HCT116 (cell line): ENCODE data around the gene MAPKAPK5. TPM values are rescaled to one million over a fixed set of nuclear protein-coding genes. Genes with fewer than 3 reads are reported as not detected.

Experiments used
- ATAC-seq: fragments of 200-7000 bp; cut with Tn5 transposase; 2 replicates; pipeline ENCODE4 v1.9.1; 2020; ENCODE audit warnings: mild to moderate bottlenecking, moderate library complexity
- BruUV-seq: library from RNA; stranded (reverse); fragments of 400-500 nt; replicated peaks from 2 replicates; lab custom pipeline; 2021; lab: Mats Ljungman, UMichigan
- CTCF ChIA-PET: fragments of 300-600 bp; sonication (Branson Sonifier 250); formaldehyde crosslinking; loops from one replicate; lab custom pipeline; 2021; ENCODE audit warnings: antibody characterized with exemption; lab: Charles Lee
- POLR2A ChIA-PET: fragments of 300-600, 350-600 bp; sonication (Branson Sonifier 250); formaldehyde crosslinking; loops from one replicate; lab custom pipeline; 2021; ENCODE audit warnings: antibody characterized with exemption; lab: Charles Lee
- RAD21 ChIA-PET, 2 experiments: fragments of 300-600 bp; sonication (Branson Sonifier 250); formaldehyde crosslinking; loops; one replicate each; lab custom pipeline; 2023; ENCODE audit warnings: low total read pairs in 2 of 2; ENCODE audit not compliant: uncharacterized antibody in 2 of 2, unreplicated experiment in 2 of 2, low non-redundant PET in 1 of 2; lab: Charles Lee
- DNase-seq: peaks from one replicate; pipeline ENCODE4 v3.0.0-alpha.2; 2010; ENCODE audit warnings: low read depth, low spot score
- H2AFZ ChIP-seq: fragments of 200-600 bp; shearing (Covaris generic), sonication (generic); 2 replicates; pipeline ENCODE4 v1.6.1; 2017; ENCODE audit warnings: low read depth, mixed run types, mixed read lengths, antibody characterized with exemption, low read length; ENCODE audit not compliant: poor library complexity, severe bottlenecking
- H3K27ac ChIP-seq: 2 replicates; pipeline ENCODE4 v1.5.1; 2012; ENCODE audit warnings: low read depth, low read length
- H3K27me3 ChIP-seq: fragments of 200-600 bp; sonication (generic); 2 replicates; pipeline ENCODE4 v1.6.1; 2016; ENCODE audit warnings: mixed run types, low read length, mixed read lengths; ENCODE audit not compliant: insufficient read depth
- H3K36me3 ChIP-seq, 2 experiments: fragments of 200-500 bp in 1 of 2; fragments of 200-600 bp in 1 of 2; sonication (Bioruptor generic) in 1 of 2; sonication (generic) in 1 of 2; 2 replicates each; pipeline versions ENCODE4 v1.5.1 to v1.6.1; 2014 to 2016; ENCODE audit warnings: low read length in 2 of 2, inconsistent platforms in 1 of 2, mixed read lengths in 1 of 2, mixed run types in 1 of 2; ENCODE audit not compliant: insufficient read depth in 2 of 2, control insufficient read depth in 1 of 2
- H3K4me1 ChIP-seq, 2 experiments: fragments of 200-600 bp in 1 of 2; sonication (generic) in 1 of 2; 2 replicates each; pipeline versions ENCODE4 v1.5.1 to v1.6.1; 2012 to 2017; ENCODE audit warnings: low read length in 2 of 2, inconsistent platforms in 1 of 2, mild to moderate bottlenecking in 1 of 2, mixed read lengths in 1 of 2, mixed run types in 1 of 2, moderate library complexity in 1 of 2; ENCODE audit not compliant: insufficient read depth in 2 of 2, control insufficient read depth in 1 of 2
- H3K4me2 ChIP-seq: fragments of 200-600 bp; sonication (generic); 2 replicates; pipeline ENCODE4 v1.6.1; 2017; ENCODE audit warnings: mixed run types, low read length, mixed read lengths
- H3K4me3 ChIP-seq, 2 experiments: fragments of 200-600 bp in 1 of 2; sonication (generic) in 1 of 2; replicated peaks in 1 of 2; 2 replicates each; pipeline ENCODE4 v1.5.1; 2011 to 2016; ENCODE audit warnings: low read length in 2 of 2, control low read depth in 1 of 2, low read depth in 1 of 2, mild to moderate bottlenecking in 1 of 2, mixed read lengths in 1 of 2, mixed run types in 1 of 2
- H3K79me2 ChIP-seq: fragments of 200-600 bp; sonication (generic); 2 replicates; pipeline ENCODE4 v1.6.1; 2017; ENCODE audit warnings: mild to moderate bottlenecking, mixed run types, low read length, moderate library complexity, mixed read lengths; ENCODE audit not compliant: insufficient read depth
- H3K9ac ChIP-seq: fragments of 200-600 bp; sonication (generic); 2 replicates; pipeline ENCODE4 v1.6.1; 2016; ENCODE audit warnings: low read length, mixed read lengths
- H3K9me2 ChIP-seq: fragments of 200-600 bp; sonication (generic), shearing (Covaris generic); 2 replicates; pipeline ENCODE4 v1.6.1; 2017; ENCODE audit warnings: mixed run types, mild to moderate bottlenecking, moderate library complexity; ENCODE audit not compliant: insufficient read depth
- H3K9me3 ChIP-seq, 2 experiments: fragments of 200-500 bp in 1 of 2; fragments of 200-600 bp in 1 of 2; sonication (Bioruptor generic) in 1 of 2; sonication (generic) in 1 of 2; 2 replicates each; pipeline ENCODE4 v1.6.1; 2014 to 2017; ENCODE audit warnings: low read length in 2 of 2, mixed read lengths in 2 of 2, inconsistent platforms in 1 of 2, low read depth in 1 of 2, mild to moderate bottlenecking in 1 of 2, mixed run types in 1 of 2, moderate library complexity in 1 of 2; ENCODE audit not compliant: control insufficient read depth in 1 of 2, insufficient read depth in 1 of 2
- H4K20me1 ChIP-seq: fragments of 200-600 bp; sonication (generic), shearing (Covaris generic); 2 replicates; pipeline ENCODE4 v1.6.1; 2017; ENCODE audit warnings: mixed run types, mild to moderate bottlenecking, moderate library complexity; ENCODE audit not compliant: insufficient read depth
- ATF3 ChIP-seq: IDR thresholded peaks from 2 replicates; pipeline ENCODE4 v1.6.1; 2012
- CEBPB ChIP-seq: IDR thresholded peaks from 2 replicates; pipeline ENCODE4 v1.6.1; 2012; ENCODE audit warnings: low read depth
- CTCF ChIP-seq, 3 experiments: fragments of 200-600 bp in 1 of 3; sonication (generic) in 1 of 3; IDR thresholded peaks in 2 of 3; conservative IDR thresholded peaks in 1 of 3; 2 replicates each; pipeline ENCODE4 v1.5.1; 2012 to 2017; ENCODE audit warnings: low read depth in 2 of 3, low read length in 2 of 3, antibody characterized with exemption in 1 of 3, borderline replicate concordance in 1 of 3, control low read depth in 1 of 3, mild to moderate bottlenecking in 1 of 3, mixed read lengths in 1 of 3, mixed run types in 1 of 3, moderate library complexity in 1 of 3; ENCODE audit not compliant: insufficient read depth in 1 of 3
- EGR1 ChIP-seq: IDR thresholded peaks from 2 replicates; pipeline ENCODE4 v1.6.1; 2012; ENCODE audit warnings: low read depth
- ELF1 ChIP-seq: IDR thresholded peaks from 2 replicates; pipeline ENCODE4 v1.6.1; 2012; ENCODE audit warnings: low read depth, borderline replicate concordance
- EZH2phosphoT487 ChIP-seq: fragments of 200-600 bp; IDR thresholded peaks from 2 replicates; pipeline ENCODE4 v1.6.1; 2018; ENCODE audit warnings: antibody characterized with exemption, borderline replicate concordance
- FOSL1 ChIP-seq: IDR thresholded peaks from 2 replicates; pipeline ENCODE4 v1.6.1; 2012; ENCODE audit warnings: low read depth
- JUND ChIP-seq: IDR thresholded peaks from 2 replicates; pipeline ENCODE4 v1.6.1; 2012
- MAX ChIP-seq: IDR thresholded peaks from 2 replicates; pipeline ENCODE4 v1.6.1; 2012
- POLR2A ChIP-seq: IDR thresholded peaks from 2 replicates; pipeline ENCODE4 v1.7.0; 2011; ENCODE audit warnings: borderline replicate concordance; ENCODE audit not compliant: insufficient read depth, insufficient read length; ENCODE audit errors: extremely low read depth
- POLR2AphosphoS5 ChIP-seq: IDR thresholded peaks from 2 replicates; pipeline ENCODE4 v1.6.1; 2011; ENCODE audit warnings: mild to moderate bottlenecking, low read depth, low read length, moderate library complexity
- RAD21 ChIP-seq: IDR thresholded peaks from 2 replicates; pipeline ENCODE4 v1.6.1; 2012; ENCODE audit warnings: low read depth, mild to moderate bottlenecking
- REST ChIP-seq: IDR thresholded peaks from 2 replicates; pipeline ENCODE4 v1.6.1; 2012; ENCODE audit warnings: low read depth
- SIN3A ChIP-seq: IDR thresholded peaks from 2 replicates; pipeline ENCODE4 v1.6.1; 2012; ENCODE audit warnings: low read depth
- SP1 ChIP-seq: IDR thresholded peaks from 2 replicates; pipeline ENCODE4 v1.6.1; 2012; ENCODE audit warnings: low read depth
- TCF7L2 ChIP-seq: IDR thresholded peaks from 2 replicates; pipeline ENCODE4 v1.7.0; 2011; ENCODE audit warnings: borderline replicate concordance, inconsistent platforms; ENCODE audit not compliant: insufficient read depth, insufficient read length; ENCODE audit errors: extremely low read depth
- intact Hi-C: fragments of 100-400 bp; cut with micrococcal nuclease; formaldehyde crosslinking; loops from 2 replicates; pipeline ENCODE4 v1.10.0; 2022
- total RNA-seq: library from RNA; stranded (reverse); gene quantifications from one replicate; pipeline ENCODE4 v1.2.1, GENCODE V29; 2021; ENCODE audit not compliant: unreplicated experiment

The MAPKAPK5 gene
- total RNA-seq, 1 experiment from 2014 or later = 57.9 TPM

- no peak for TF ChIP-seq ATF3
- TF ChIP-seq, all 23 proteins: peak for 0
- H3K79me2 ChIP-seq = peaks cover 38% of the 10 kb centered on the region
- no peaks in the 10 kb centered on the region for H3K9me2 ChIP-seq
- no peaks in the 10 kb centered on the region for H3K9me3 ChIP-seq
- ChIA-PET POLR2A (no interaction called here), RAD21 (no interaction called here), CTCF (no interaction called here)
- H3K27ac ChIP-seq = no peak overlapping the region
- peaks cover 0 to 20% of the 10 kb centered on the region in 2 experiments; a peak in 2 of 4 replicates for H3K4me1 ChIP-seq
- H3K4me2 ChIP-seq = no peak overlapping the region
- H3K27me3 ChIP-seq = no peaks in the 10 kb centered on the region
- H4K20me1 ChIP-seq = no peaks in the 10 kb centered on the region
- intact Hi-C loops = no loop called here
- ATAC-seq (no peak), DNase-seq (no peak)
- peaks cover 2 to 9% of the 10 kb centered on the region in 2 experiments; a peak in 2 of 4 replicates for H3K36me3 ChIP-seq
- no peak overlapping the region for H3K9ac ChIP-seq
- BruUV-seq = no TSS peak
- H2AFZ ChIP-seq = no peak overlapping the region
- no peak overlapping the region for H3K4me3 ChIP-seq
Observed at GRCh38 chr12:111838353-111838752, 3.7 kb upstream of the MAPKAPK5 start.

- Histone ChIP-seq H3K36me3 (peaks cover 2 to 9% of the 10 kb centered on the region in 2 experiments; a peak in 2 of 4 replicates), H3K79me2 (peaks cover 62% of the 10 kb centered on the region), H3K9ac (peak overlapping the region; percentile 91), H3K4me3 (peak overlapping the region; percentile 79 to 86), H3K27me3 (no peaks in the 10 kb centered on the region), H2AFZ (no peak overlapping the region), H3K27ac (peak overlapping the region; percentile 95), H4K20me1 (no peaks in the 10 kb centered on the region), H3K4me2 (peak overlapping the region; percentile 77), H3K9me3 (no peaks in the 10 kb centered on the region), H3K9me2 (no peaks in the 10 kb centered on the region), H3K4me1 (peaks cover 3 to 28% of the 10 kb centered on the region in 2 experiments; a peak in 2 of 4 replicates)
- no TSS peak for BruUV-seq
- ATAC-seq (no peak), DNase-seq (no peak)
- intact Hi-C loops = no loop called here
- RAD21 ChIA-PET = no interaction called here
- CTCF ChIA-PET = no interaction called here
- POLR2A ChIA-PET = no interaction called here
- no peak for TF ChIP-seq CTCF (IDR thresholded peaks at IDR 0.05 in 2 of 3, conservative IDR thresholded peaks at IDR 0.05 in 1 of 3; ENCODE audit: borderline replicate concordance in 1 of 3, insufficient read depth in 1 of 3, low read depth in 2 of 3, low read length in 2 of 3)
- TF ChIP-seq TCF7L2 = no peak
- no peak for TF ChIP-seq CEBPB
- no peak for TF ChIP-seq EZH2phosphoT487
- no peak for TF ChIP-seq EGR1
- no peak for TF ChIP-seq JUND
- TF ChIP-seq SIN3A = no peak
- TF ChIP-seq SP1 = no peak
- TF ChIP-seq POLR2A = no peak
- no peak for TF ChIP-seq MAX
- no peak for TF ChIP-seq REST
- no peak for TF ChIP-seq POLR2AphosphoS5
- TF ChIP-seq ATF3 = no peak
- no peak for TF ChIP-seq ELF1
- TF ChIP-seq FOSL1 = no peak
- TF ChIP-seq RAD21 = no peak
Observed at GRCh38 chr12:111840807-111841206, 1.2 kb upstream of the MAPKAPK5 start.
